ENCODE results near the gene GREM1. TPM values are rescaled to one million over a fixed set of nuclear protein-coding genes. Genes with fewer than 3 reads are reported as not detected.

The GREM1 gene
- total and polyA plus RNA-seq, 12 donors: 0.03 to 0.37 (median 0.19) TPM; not detected in 3

DNA sequence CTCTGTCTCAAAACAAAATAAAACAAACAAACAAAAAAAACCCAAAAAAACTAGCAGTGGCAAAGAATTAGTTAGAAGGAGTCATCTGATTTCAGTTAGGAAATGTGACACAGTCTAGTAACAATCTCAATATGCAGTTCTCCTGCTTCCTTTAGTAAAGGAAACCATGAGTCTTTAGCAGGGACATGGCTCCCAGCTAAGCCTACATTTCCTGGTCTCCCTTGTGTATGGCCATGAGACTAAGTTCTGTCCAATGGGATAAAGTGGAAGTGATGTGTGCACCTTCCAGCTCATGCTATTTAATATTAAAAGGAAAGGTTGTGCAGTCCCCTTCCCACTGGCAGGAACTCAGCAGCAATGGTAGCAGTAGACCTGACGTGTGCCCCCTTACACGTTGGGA, 74.6 kb downstream of the GREM1 start:
- Histone ChIP-seq H3K36me3 (no peaks in the 10 kb centered on the region), H3K4me1 (no peaks in the 10 kb centered on the region), H3K4me3 (no peak overlapping the region), H3K27me3 (no peaks in the 10 kb centered on the region), H3K27ac (no peak overlapping the region), H3K9me3 (no peaks in the 10 kb centered on the region)
- WGBS, 2 donors: 69 to 84% methylated on average over 2 of the region's 2 CpGs
- TF ChIP-seq, protein P1, sequence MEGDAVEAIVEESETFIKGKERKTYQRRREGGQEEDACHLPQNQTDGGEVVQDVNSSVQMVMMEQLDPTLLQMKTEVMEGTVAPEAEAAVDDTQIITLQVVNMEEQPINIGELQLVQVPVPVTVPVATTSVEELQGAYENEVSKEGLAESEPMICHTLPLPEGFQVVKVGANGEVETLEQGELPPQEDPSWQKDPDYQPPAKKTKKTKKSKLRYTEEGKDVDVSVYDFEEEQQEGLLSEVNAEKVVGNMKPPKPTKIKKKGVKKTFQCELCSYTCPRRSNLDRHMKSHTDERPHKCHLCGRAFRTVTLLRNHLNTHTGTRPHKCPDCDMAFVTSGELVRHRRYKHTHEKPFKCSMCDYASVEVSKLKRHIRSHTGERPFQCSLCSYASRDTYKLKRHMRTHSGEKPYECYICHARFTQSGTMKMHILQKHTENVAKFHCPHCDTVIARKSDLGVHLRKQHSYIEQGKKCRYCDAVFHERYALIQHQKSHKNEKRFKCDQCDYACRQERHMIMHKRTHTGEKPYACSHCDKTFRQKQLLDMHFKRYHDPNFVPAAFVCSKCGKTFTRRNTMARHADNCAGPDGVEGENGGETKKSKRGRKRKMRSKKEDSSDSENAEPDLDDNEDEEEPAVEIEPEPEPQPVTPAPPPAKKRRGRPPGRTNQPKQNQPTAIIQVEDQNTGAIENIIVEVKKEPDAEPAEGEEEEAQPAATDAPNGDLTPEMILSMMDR (IDR thresholded peaks at IDR 0.05): no peak
- ATAC-seq (no peak), DNase-seq (no peak)
- intact Hi-C loops (cut with DNase I): no loop called here

Other genes starting within 250 kb of the GREM1 start
- gene GOLGA8N, start 124.5 kb upstream of the GREM1 start, total RNA-seq: 1 to 10 TPM; 4.2 to 9.8 (median 7.1) TPM
- 10 to 100 TPM in 1 of 2 donors, 1 to 10 TPM in 1; 1.9 to 30.2 TPM for gene GOLGA8N, start 124.5 kb upstream of the GREM1 start, polyA plus RNA-seq
- 10 to 100 TPM in 1 of 10 donors, 1 to 10 TPM in 8, under 1 TPM in 1; 0.64 to 10.6 (median 2.8) TPM for gene ARHGAP11A, start 102.5 kb upstream of the GREM1 start, total RNA-seq
- 1 to 10 TPM in 1 of 2 donors, under 1 TPM in 1; 0.30 to 1.9 TPM for gene ARHGAP11A, start 102.5 kb upstream of the GREM1 start, polyA plus RNA-seq
- gene SCG5, start 76.3 kb upstream of the GREM1 start, total RNA-seq: 1 to 10 TPM in 1 of 10 donors, under 1 TPM in 4, not detected in 5; 0.23 to 1.1 (median 0.36) TPM
- gene SCG5, start 76.3 kb upstream of the GREM1 start, polyA plus RNA-seq: under 1 TPM in 1 of 2 donors, not detected in 1; 0.65 TPM